ENCODE results near the gene GOLGA8Q. TPM values are rescaled to one million over a fixed set of nuclear protein-coding genes. Genes with fewer than 3 reads are reported as not detected.

The GOLGA8Q gene, protein sequence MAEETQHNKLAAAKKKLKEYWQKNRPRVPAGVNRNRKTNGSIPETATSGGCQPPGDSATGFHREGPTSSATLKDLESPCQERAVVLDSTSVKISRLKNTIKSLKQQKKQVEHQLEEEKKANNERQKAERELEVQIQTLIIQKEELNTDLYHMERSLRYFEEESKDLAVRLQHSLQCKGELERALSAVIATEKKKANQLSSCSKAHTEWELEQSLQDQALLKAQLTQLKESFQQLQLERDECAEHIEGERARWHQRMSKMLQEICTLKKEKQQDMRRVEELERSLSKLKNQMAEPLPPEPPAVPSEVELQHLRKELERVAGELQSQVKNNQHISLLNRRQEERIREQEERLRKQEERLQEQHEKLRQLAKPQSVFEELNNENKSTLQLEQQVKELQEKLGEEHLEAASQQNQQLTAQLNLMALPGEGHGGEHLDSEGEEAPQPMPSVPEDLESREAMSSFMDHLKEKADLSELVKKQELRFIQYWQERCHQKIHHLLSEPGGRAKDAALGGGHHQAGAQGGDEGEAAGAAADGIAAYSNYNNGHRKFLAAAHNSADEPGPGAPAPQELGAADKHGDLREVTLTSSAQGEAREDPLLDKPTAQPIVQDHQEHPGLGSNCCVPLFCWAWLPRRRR
- 2.8 and 4.1 TPM in 2 replicates for total RNA-seq

GRCh38 chr15:30551750-30552149 is at the start of gene GOLGA8Q:
Gene GOLGA8Q (plus strand): TSS chr15:30552050. CDS start chr15:30552078, 28 bp downstream.

DNA sequence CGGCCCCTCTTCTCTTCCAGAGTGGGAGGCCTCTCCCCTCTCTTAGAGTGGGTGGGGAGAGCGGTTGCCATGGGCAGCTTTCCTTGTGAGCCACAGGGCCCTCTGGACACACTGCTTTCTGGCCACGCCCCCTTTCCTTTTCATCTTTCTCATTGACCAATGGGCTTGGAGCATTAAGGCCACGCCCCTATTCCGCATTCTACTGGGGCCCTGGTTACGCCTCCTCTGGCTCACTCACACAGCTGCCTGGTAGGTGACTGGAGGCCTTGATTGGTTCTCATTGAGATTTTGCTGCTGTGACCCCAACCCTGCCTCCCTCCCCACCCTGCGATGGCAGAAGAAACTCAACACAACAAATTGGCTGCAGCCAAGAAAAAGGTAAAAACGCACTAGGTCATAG is 51.9 kb downstream of the GOLGA8Q start, which contains the start of gene GOLGA8H:
GOLGA8H (plus strand) TSS at position 233 of the 400 bp plus-strand sequence; CDS start at position 331, 98 bp downstream.

Other genes with a start within 250 kb of the GOLGA8Q start
- gene CHRFAM7A, start 158.5 kb upstream of the GOLGA8Q start, total RNA-seq, result 0.32 and 0.69 TPM in 2 replicates
- 2.7 TPM in 2 replicates for gene GOLGA8R, start 137.8 kb upstream of the GOLGA8Q start, total RNA-seq
- gene GOLGA8H, start 52.0 kb downstream of the GOLGA8Q start, total RNA-seq, result 0.16 and 0.17 TPM in 2 replicates

Data from bronchial smooth muscle cell (primary cell).